Loucy (cell line): ENCODE data around the gene CABCOCO1.

Experiments used
- EZH2phosphoT487 ChIP-seq: fragments of 200-600 bp; IDR thresholded peaks from 2 replicates; pipeline ENCODE4 v1.6.1; 2018; ENCODE audit warnings: antibody characterized with exemption, mild to moderate bottlenecking, moderate library complexity, borderline replicate concordance
- TF ChIP-seq, protein P1 (sequence below): fragments of 200-600 bp; sonication (generic); conservative IDR thresholded peaks from 2 replicates; pipeline ENCODE4 v1.5.1; 2014; ENCODE audit warnings: mild to moderate bottlenecking, antibody characterized with exemption, low read length

GRCh38 chr10:61626209-61626608 is 36.5 kb upstream of the CABCOCO1 start:
- TF ChIP-seq, protein P1, sequence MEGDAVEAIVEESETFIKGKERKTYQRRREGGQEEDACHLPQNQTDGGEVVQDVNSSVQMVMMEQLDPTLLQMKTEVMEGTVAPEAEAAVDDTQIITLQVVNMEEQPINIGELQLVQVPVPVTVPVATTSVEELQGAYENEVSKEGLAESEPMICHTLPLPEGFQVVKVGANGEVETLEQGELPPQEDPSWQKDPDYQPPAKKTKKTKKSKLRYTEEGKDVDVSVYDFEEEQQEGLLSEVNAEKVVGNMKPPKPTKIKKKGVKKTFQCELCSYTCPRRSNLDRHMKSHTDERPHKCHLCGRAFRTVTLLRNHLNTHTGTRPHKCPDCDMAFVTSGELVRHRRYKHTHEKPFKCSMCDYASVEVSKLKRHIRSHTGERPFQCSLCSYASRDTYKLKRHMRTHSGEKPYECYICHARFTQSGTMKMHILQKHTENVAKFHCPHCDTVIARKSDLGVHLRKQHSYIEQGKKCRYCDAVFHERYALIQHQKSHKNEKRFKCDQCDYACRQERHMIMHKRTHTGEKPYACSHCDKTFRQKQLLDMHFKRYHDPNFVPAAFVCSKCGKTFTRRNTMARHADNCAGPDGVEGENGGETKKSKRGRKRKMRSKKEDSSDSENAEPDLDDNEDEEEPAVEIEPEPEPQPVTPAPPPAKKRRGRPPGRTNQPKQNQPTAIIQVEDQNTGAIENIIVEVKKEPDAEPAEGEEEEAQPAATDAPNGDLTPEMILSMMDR: no peak
- no peak for TF ChIP-seq EZH2phosphoT487
